GM19328 (cell line): Measurements from ENCODE around the gene ATXN2.

Experiments used
- ATAC-seq: cut with Tn5 transposase; IDR thresholded peaks from one replicate; pipeline ENCODE4 v1.9.1; 2021; ENCODE audit warnings: mild to moderate bottlenecking, moderate library complexity; ENCODE audit not compliant: unreplicated experiment

The ATXN2 gene

GRCh38 chr12:111440152-111440551 is 159.0 kb downstream of the ATXN2 start:
- no peak for ATAC-seq

- no peak for ATAC-seq
These were observed 159.4 kb downstream of the ATXN2 start for GRCh38 chr12:111439657-111440151.

DNA sequence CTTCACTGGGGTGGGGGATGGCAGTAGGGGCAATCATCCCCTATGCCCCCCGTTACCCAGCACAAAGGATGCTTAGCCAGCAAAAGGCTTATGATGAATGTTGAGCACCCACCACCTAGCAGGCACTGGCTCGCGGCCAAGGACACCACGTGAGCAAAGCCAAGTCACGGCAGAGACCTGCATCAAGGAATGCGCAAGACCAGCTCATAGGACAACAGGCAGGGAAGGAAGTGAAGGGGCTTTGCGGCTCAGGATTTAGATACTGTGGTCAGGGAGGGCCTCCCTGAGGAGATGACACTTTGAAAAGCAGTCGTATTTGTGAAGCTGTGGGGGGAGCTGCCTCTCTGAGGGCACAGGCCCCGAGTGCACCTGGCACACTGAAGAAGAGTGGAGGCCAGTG is 160.6 kb downstream of the ATXN2 start:
- no peak for ATAC-seq

DNA sequence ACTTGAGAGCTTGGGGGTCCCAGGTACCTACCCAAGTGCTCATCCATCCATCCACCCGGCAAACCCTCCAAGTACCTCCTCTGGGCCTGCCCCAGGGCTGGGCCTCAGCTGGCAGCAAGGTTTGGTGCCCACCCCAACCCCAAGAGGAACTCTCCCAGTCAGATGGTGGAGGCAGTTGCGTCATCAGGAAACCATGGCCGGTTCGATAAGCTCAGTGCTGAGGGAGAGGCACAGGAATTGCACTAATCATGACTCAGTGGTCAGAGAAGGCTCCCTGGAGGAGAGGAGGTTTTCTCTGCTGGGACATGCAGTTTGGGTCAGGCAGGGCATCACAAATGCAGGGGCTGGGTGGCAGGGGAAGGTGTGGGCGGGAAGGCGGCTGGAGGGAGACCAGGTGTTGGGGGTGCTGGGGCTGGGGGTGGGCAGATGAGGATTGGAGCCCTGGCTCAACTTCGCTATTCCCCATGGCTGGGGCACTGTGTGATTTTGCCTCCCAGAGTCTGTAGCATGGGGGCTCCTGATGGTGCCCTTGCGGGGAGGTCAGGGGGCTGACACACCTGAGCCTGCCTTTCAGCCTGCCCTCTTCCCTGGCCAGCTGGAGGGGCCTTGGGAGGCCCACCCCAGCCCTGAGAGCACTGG is 161.2 kb downstream of the ATXN2 start:
- no peak for ATAC-seq

GRCh38 chr12:111436811-111437210 is 162.3 kb downstream of the ATXN2 start:
- no peak for ATAC-seq

DNA sequence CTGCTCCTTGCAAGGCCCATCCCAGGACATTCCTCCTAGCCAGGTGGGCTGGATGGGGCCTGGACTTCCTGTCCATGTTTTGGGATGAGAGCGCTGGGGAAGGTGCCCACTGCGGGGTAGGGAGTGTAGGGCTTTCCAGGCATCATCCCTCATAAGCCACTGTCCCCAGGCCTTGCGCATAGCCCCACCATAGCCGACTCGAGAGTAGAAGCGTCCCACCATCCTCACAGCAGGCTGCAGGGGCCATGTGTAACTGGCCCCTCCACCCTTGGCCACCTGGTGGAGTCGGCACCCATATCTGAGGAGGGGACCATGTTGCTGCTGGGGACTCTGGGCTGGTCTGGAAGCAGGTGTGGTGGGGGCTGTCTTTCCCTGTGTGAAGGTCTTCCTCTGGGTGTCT is 162.8 kb downstream of the ATXN2 start:
- ATAC-seq = no peak

GRCh38 chr12:111435661-111436201 is 163.4 kb downstream of the ATXN2 start:
- ATAC-seq = no peak

DNA sequence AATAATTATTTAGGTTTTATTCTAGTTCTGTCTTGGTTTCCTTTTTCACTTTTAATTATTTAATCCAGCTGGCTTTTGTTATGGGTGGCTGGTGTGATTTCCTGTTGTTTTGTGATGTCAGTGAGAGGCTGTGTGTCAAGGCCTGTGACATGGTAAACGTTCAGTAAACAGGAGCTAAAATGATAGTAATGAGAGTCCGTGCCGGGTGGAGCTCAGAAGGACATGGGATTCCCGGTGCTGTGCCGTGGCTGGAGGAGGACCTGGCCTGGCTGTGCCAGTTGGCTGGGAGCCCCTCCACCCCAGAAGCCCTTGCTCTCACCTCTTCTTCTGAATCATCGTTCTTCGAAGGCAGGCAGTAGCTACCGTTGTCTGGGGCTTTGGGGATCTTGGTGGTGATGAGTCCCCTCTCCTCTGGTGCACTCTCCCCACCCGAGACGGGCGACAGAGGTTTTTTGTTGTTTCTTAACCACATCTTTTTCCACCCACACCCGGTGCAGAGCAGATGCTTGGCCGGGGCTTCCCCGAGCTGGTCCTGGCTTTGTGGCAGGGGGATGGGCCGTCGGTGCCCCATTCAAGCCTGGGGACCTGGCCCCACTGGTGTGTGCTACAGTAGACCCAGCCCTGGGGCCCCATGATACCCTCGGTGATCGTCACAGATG is 164.3 kb downstream of the ATXN2 start:
- ATAC-seq = peak; percentile 54

DNA sequence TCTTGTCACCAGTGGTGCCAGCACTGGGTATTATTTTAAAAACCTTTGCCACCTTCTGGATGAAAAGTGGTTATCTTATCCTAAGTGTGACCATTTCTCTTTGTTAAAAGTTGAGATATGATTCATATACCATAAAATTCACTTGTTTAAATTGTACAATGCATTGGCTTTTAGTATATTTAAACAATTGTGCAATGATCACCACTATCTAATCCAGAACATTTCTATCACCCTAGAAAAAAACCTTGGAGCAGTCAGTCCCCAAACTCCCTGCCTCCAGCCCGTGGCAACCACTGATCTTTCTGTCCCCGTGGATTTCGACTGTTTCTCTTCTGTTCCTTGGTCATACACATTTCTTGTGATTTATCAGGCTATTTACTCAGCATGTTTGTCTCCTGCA is 165.1 kb downstream of the ATXN2 start:
- ATAC-seq = no peak

DNA sequence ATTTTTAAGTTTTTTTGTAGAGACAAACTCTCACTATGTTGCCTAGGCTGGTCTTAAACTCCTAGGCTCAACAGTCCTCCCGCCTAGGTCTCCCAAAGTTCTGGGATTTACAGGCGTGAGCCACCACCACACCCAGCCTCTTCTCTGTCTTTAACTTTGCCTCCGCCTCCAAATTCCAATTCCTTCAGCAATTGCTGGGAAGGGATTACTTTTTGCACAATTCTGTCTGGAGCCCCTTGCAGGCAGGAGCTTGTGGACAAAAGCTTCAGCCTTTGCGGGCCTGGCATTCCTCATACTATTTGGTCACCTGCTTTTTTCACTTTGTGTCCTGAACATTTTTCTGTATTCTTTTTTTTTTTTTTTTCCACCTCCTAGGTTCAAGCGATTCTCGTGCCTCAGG is 167.3 kb downstream of the ATXN2 start:
- no peak for ATAC-seq

DNA sequence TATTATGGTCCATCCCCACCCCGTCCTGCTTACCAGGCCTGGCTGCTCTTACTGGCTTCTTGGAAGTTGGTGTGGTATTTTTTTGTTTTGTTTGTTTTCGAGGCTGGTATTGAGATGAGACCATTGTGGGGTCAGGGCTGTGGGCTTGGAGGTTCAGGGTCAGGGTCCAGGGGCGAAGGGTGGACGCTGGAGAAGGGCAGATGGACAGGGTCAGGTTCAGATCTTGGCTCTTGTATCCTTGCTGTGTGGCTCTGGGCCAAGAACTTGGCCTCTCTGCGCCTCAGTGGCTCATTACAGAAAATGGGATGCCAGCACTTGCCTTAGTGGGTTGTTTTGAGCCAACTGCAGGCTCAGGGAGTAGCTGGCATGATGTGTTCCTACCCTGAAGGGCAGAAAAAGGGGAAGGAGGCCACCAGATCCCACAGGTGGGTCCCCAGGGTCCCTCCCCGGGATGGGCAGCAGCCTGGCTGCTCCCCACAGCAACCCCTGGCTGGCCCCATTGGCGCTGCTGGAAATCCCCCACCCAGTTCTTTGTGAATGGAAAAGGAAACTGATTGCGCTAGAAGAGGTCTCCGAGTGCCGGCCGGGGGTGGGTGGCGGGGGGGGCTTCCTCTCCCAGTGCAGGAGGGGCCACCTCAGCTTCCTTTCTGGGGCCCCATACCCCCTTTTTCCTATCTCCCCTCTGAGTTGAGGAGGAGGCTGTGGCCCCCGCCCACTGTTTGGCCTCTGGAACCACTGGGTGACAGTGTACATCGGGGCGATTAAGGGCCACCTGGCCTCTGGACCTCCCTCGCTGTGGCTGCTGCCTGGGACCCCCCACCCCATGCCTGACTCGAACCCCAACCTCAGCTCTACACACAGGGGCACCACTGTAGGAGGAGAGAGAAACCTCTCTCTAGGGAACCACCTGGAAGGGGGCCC is 168.4 kb downstream of the ATXN2 start:
- ATAC-seq = no peak

GRCh38 chr12:111429828-111430432 is 169.2 kb downstream of the ATXN2 start:
- ATAC-seq = no peak

DNA sequence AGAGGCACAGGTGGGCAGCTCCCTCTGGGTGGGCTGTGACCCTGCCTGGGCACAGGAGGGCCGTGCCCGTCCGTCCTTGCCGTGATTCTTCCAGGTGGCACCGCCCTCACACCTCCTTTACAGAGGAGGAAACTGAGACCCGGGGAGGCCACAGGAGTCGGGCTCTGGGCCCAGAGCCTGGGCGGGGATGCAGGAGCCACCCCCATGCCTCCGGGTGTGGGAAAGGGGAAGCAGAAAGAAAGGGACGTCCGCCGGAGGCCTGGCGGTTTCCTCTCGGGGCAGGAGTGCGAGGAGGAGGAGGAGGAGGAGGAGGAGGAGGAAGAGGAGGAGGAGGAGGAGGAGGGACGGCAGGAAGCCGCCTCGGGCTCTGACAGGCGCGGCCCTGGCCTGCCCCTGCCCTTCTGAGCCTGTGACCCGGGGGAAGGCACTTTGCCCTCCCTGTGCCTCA is 170.4 kb downstream of the ATXN2 start:
- no peak for ATAC-seq

- ATAC-seq = no peak
These were observed 170.9 kb downstream of the ATXN2 start for GRCh38 chr12:111428081-111428727.

DNA sequence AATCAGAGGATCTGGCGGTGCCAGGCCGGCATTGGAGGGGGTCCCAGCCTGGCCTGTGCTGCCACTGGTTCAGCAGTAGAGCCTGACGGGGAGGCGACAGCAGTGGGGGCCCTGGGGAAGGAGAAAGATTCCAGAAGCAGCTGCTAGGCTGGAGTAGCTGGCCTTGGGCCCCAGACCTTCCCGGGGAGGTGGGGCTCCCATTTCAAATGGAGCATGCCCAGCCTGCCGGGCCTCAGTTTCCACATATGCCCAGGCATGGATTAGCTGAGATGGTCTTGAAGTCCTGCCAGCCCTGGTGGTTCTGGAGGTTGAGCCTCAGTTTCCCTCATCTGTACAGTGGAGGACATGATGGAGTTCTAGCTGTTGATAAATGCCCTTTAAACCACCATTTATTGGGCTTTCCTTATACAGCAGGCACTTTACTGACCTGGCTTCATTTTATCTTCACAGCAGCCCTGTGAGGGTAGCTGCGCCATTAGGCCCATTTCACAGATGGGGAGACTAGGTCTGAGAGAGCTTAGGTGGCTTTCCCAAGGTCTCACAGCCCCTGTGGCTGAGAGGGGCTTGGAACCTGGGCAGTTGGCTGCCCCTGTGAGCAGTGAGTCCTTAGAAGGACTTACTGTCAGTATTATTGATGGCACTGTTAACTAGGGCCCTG is 171.6 kb downstream of the ATXN2 start:
- no peak for ATAC-seq

GRCh38 chr12:111426344-111427185 is 172.6 kb downstream of the ATXN2 start:
- ATAC-seq = no peak

GRCh38 chr12:111425655-111426054 is 173.5 kb downstream of the ATXN2 start:
- no peak for ATAC-seq

GRCh38 chr12:111424793-111425251 is 174.3 kb downstream of the ATXN2 start:
- no peak for ATAC-seq
